DMS 273 treated with DMSO at 0.1 percent for 48 hours (cell line): ENCODE results near the gene STON2.
"Not testable (repeated sequence)": the region's sequence is repeated elsewhere in the genome, so short reads cannot be mapped to it uniquely, and the experiment has no call there.

Experiments used
- DNase-seq: peaks from one replicate; lab custom pipeline; 2025; lab: John Stamatoyannopoulos, UW

Gene STON2

DNA sequence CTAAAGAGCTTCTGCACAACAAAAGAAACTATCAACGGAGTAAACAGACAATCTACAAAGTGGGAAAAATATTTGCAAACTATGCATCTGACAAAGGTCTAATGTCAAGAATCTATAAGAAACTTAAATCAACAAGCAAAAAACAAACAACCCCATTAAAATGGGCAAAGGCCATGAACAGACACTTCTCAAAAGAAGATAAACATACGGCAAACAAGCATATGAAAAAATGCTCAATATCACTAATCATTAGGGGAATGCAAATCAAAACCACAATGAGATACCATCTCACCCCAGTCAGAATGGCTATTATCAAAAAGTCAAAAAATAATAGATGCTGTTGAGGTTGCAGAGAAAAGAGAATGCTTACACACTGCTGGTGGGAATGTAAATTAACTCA lies 20.1 kb downstream of the STON2 start:
- not testable (repeated sequence) for DNase-seq

DNA sequence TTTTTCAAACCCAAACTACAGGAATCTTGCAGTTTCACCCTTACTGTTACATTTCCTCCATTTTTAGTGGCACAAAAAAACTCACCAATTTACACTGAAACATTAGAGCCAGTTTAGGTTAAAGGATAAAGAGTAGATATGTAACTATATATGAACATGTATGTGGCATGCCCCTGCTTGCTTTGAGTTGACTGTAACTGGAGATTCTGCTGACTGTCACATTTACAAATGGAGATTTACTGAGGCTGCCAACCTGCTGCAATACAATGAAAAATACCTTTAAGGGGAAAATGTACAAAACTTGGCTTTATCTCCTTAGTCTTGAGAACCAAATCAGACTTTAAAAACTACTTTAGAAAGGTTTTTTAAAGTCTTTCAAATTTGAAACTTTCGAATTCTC lies 28.3 kb downstream of the STON2 start:
- DNase-seq: no peak

GRCh38 chr14:81367563-81367962 lies 32.6 kb downstream of the STON2 start:
- DNase-seq: no peak

DNA sequence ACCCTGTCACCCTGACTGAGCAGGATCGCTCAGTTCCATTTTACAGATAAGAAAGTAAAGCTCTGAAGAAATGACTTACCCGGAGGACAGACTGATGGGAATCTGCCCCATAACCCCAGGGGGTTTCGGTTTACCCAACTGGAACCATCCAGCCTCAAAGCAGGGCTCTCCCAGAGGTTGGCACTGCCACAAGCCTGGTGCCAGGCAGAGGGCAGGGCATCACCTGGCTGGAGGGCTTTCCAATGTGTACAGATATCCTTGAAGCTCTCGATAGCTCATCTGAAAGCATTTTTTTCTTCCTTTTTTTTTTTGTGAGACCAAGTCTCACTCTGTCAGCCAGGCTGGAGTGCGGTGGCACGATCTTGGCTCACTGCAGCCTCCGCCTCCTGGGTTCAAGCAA lies 33.2 kb downstream of the STON2 start:
- DNase-seq: no peak

DNA sequence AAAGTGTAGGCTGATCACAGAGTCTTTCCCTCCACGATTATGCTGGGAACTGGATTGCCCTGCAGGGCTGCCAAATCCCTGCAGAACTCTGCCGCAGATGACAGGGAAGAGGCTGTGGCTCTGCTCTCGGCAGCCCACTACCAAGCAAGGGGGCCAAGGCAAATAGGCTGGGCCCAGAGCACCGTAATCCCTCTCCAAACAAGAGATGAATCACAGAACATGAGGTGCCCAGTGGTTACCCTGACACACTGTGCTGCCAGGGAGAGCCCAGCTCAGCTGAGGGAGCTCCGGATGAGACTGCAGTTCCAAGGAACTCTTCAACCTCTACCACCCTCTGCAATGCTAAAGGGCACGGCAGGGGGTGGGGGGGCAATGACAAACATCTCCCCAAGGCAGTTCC lies 33.9 kb downstream of the STON2 start:
- DNase-seq: no peak

- peak; percentile 89 for DNase-seq
These were observed 36.3 kb downstream of the STON2 start for GRCh38 chr14:81363746-81364378.

- no peak for DNase-seq
These were observed 46.3 kb downstream of the STON2 start for GRCh38 chr14:81353691-81354323.

- DNase-seq: no peak
These were observed 47.7 kb downstream of the STON2 start for GRCh38 chr14:81352413-81352812.

GRCh38 chr14:81351205-81351604 lies 48.9 kb downstream of the STON2 start:
- no peak for DNase-seq

DNA sequence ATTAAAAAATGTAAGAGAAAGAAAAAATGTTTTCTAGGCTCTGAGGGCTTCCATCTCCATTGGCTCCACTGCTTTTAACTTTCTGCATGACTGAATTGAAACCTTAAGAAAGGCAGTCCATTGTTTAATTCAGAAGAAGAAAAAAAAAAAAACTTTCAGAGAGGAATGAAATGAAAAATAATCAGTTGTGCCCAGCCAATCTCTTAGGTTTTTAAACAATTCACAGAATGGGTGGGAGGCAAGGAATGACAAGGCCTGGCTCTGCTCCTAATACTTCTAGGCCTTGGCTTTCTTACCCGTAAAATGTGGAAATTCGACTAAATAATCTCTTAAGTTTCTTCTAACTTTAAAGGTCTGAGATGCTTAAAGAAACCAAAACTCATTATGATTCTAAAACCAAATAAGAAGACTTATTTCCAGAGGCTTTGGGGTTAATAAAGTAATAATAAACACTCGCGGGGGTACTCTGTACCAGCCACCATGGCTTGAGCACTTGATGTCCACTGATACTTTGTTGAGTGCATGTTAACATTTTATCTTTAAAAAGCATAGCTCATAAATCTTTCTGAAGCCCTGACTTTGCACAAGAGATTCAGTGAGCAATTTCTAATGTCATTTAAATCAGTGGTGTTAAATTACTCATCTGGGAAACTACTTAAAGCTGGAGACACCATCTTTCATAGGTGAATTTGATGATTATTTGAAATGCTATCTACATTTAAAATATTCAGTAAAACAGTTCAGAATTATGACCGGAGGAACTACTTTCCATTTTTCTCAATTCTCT lies 49.6 kb downstream of the STON2 start:
- no peak for DNase-seq

- no peak for DNase-seq
These were observed 52.1 kb downstream of the STON2 start for GRCh38 chr14:81348061-81348460.

- no peak for DNase-seq
These were observed 54.3 kb downstream of the STON2 start for GRCh38 chr14:81345781-81346180.

DNA sequence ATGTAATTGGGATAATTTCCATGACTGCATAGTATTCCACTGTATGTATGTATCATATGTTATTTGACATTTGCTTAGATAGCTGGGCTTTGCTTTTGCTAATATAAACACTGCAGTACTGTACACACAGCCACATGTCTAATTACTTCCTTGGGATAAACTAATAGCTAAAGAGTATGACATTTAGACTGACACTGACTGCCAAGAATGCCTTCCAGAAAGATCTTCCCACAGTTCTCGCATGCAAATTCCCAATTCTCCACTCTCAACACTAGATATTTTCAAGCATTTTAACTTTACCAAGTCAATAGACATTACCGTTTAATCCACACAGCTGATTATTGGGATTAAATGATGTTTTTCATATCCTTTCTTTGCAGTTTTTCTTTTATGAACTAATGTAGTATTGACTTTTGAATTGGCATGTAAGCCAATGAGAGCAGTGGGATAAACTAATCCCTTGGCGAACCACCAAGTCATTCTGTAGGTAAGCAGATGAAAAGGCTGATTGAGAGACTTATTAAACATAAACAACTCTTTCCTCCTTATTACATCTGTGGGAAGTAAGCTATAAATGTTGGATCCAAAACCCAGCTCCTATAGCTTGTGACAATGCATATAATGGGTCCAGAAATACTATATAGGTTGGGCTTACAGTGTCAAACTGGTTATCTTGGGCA lies 55.5 kb downstream of the STON2 start:
- DNase-seq: no peak

DNA sequence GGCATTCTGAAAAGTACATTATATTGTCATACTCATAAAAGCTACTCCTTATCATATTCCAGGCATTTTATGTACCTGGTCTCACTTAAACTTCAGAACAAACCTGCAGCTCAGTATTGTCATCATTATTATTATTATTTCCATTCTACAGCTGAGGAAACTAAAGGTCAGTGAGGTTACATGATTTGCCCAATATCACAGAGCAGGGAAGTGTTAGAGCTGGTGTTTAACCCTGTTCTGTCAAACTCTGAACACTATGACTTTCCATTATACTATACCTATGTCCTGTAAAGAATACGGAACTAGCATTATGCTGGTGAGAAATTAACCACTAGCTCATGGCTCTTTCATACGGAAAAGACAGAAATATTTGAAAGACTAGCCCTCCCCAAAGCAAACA lies 56.4 kb downstream of the STON2 start:
- no peak for DNase-seq

- DNase-seq: no peak
These were observed 57.1 kb downstream of the STON2 start for GRCh38 chr14:81342850-81343580.

GRCh38 chr14:81341781-81342180 lies 58.3 kb downstream of the STON2 start:
- no peak for DNase-seq

- no peak for DNase-seq
These were observed 58.8 kb downstream of the STON2 start for GRCh38 chr14:81341370-81341769.

DNA sequence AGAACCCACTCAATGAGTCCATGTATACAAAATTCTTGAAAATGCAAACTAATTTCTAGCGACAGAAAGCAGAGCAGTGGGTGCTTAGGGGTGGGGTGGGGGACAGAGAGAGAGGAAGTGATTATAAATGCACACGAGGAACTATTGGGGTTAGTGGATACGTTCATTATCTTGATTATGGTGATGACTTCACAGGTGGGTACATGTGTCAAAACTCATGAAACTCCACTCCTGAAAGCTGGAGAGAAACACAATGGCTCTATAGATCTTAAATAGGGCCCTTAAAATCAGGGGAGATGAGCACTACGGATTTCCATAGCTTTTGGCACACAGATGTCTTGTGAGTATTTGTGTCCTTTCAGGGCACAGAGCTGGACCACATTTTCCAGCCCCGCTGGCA lies 59.9 kb downstream of the STON2 start:
- DNase-seq: no peak

GRCh38 chr14:81337073-81337472 lies 63.1 kb downstream of the STON2 start:
- no peak for DNase-seq

- DNase-seq: no peak
These were observed 64.1 kb downstream of the STON2 start for GRCh38 chr14:81336009-81336408.

DNA sequence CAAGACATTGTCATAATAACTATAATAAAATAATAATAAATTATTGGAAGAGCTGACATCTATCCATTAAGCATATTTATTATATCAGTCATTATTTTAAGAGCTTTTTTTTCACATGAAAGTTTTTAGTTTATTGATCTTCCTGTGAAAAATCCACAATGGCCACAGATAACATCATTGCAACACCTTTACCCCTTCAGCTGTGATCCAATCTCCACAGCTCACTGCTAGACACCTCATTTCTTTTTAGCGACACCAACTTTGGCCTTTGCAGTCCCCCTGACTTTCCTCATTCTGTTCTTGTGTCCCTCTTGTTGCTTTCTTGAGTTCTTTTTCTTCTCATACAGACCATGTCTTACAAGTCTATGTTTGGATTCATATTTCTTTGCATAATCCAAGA lies 67.4 kb downstream of the STON2 start:
- no peak for DNase-seq
